HCT116 (cell line): ENCODE data around the gene NME9.

Source experiments
- ATF3 ChIP-seq: IDR thresholded peaks from 2 replicates; pipeline ENCODE4 v1.6.1; 2012
- CEBPB ChIP-seq: IDR thresholded peaks from 2 replicates; pipeline ENCODE4 v1.6.1; 2012; ENCODE audit warnings: low read depth
- CTCF ChIP-seq, 3 experiments: fragments of 200-600 bp in 1 of 3; sonication (generic) in 1 of 3; IDR thresholded peaks in 2 of 3; conservative IDR thresholded peaks in 1 of 3; 2 replicates each; pipeline ENCODE4 v1.5.1; 2012 to 2017; ENCODE audit warnings: low read depth in 2 of 3, low read length in 2 of 3, antibody characterized with exemption in 1 of 3, borderline replicate concordance in 1 of 3, control low read depth in 1 of 3, mild to moderate bottlenecking in 1 of 3, mixed read lengths in 1 of 3, mixed run types in 1 of 3, moderate library complexity in 1 of 3; ENCODE audit not compliant: insufficient read depth in 1 of 3
- ELF1 ChIP-seq: IDR thresholded peaks from 2 replicates; pipeline ENCODE4 v1.6.1; 2012; ENCODE audit warnings: low read depth, borderline replicate concordance
- EZH2 ChIP-seq: fragments of 200-600 bp; sonication (generic); IDR thresholded peaks from 2 replicates; pipeline ENCODE4 v1.6.1; 2017; ENCODE audit warnings: antibody characterized with exemption, mixed run types
- POLR2A ChIP-seq: IDR thresholded peaks from 2 replicates; pipeline ENCODE4 v1.7.0; 2011; ENCODE audit warnings: borderline replicate concordance; ENCODE audit not compliant: insufficient read depth, insufficient read length; ENCODE audit errors: extremely low read depth
- POLR2AphosphoS5 ChIP-seq: IDR thresholded peaks from 2 replicates; pipeline ENCODE4 v1.6.1; 2011; ENCODE audit warnings: mild to moderate bottlenecking, low read depth, low read length, moderate library complexity
- ZNF274 ChIP-seq: fragments of 200-500 bp; sonication (Bioruptor generic); IDR thresholded peaks from 2 replicates; pipeline ENCODE4 v1.6.1; 2014; ENCODE audit warnings: mild to moderate bottlenecking, low read depth, low read length, inconsistent platforms

- TF ChIP-seq POLR2AphosphoS5, result no peak
- no peak for TF ChIP-seq ATF3
- no peak for TF ChIP-seq CTCF (IDR thresholded peaks at IDR 0.05 in 2 of 3, conservative IDR thresholded peaks at IDR 0.05 in 1 of 3; ENCODE audit: borderline replicate concordance in 1 of 3, insufficient read depth in 1 of 3, low read depth in 2 of 3, low read length in 2 of 3)
- TF ChIP-seq EZH2, result no peak
- TF ChIP-seq ZNF274, result no peak
- TF ChIP-seq POLR2A, result no peak
- no peak for TF ChIP-seq ELF1
- no peak for TF ChIP-seq CEBPB
These were observed 62.6 kb downstream of the NME9 start for GRCh38 chr3:138267083-138267482.
